ENCODE data around the gene LGR6.

DNA sequence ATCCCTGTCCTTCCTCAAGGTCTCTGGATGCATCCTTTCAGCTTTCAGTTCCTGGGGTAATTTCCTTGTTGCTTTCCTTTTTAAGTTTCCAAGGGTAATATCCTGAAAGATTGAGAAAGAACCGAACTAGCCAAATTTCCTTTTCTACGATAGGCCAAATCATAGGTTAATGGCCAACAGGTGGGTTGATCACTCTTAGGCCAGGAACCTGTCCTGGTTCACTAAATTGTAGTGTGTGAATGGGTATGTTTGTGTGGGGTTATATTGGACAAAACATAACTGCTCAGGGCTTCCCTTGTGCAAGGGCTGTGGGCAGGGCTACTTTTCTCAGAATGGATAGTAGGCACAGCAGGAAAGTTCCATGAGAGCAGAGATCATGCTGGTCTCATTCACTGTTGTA, 131.0 kb downstream of the LGR6 start:
- TF ChIP-seq, protein P1, sequence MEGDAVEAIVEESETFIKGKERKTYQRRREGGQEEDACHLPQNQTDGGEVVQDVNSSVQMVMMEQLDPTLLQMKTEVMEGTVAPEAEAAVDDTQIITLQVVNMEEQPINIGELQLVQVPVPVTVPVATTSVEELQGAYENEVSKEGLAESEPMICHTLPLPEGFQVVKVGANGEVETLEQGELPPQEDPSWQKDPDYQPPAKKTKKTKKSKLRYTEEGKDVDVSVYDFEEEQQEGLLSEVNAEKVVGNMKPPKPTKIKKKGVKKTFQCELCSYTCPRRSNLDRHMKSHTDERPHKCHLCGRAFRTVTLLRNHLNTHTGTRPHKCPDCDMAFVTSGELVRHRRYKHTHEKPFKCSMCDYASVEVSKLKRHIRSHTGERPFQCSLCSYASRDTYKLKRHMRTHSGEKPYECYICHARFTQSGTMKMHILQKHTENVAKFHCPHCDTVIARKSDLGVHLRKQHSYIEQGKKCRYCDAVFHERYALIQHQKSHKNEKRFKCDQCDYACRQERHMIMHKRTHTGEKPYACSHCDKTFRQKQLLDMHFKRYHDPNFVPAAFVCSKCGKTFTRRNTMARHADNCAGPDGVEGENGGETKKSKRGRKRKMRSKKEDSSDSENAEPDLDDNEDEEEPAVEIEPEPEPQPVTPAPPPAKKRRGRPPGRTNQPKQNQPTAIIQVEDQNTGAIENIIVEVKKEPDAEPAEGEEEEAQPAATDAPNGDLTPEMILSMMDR (IDR thresholded peaks at IDR 0.05) = no peak
- TF ChIP-seq EZH2 (IDR thresholded peaks at IDR 0.05; ENCODE audit: borderline replicate concordance, insufficient read depth, low read depth, low read length, poor library complexity, severe bottlenecking) = no peak
